Activated CD4-positive, alpha-beta T cell treated with anti-CD3 and anti-CD28 coated beads, Interleukin-2, amount 50 U/mL, for 16 hours (primary cell): ENCODE results near the gene MRPL54.
"Not testable (repeated sequence)": the region's sequence is repeated elsewhere in the genome, so short reads cannot be mapped to it uniquely, and the experiment has no call there.

Source experiments
- DNase-seq: peaks from one replicate; pipeline ENCODE4 v3.0.0-alpha.2; 2020

Gene MRPL54

DNA sequence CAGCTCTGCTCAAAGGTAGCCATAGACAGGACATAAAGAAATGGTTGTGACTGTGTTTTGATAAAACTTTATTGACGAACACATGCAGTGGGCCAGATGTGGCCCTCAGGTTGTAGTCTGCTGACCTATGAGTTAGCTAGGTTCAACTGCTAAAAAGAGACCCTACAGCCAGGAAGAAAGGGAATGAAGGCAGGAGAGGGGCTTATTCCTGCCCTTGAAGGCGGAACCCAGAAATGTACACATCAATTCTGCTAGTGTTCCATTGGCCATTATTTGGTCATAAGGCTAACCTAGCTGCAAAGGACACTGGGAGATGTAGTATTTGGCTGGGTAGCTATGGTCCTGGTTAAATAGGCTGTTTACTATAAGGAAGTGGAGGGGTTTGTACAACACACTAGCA, 19.0 kb upstream of the MRPL54 start:
- DNase-seq, result no peak

- DNase-seq, result no peak
Measured at GRCh38 chr19:3745363-3746045, 17.0 kb upstream of the MRPL54 start.

DNA sequence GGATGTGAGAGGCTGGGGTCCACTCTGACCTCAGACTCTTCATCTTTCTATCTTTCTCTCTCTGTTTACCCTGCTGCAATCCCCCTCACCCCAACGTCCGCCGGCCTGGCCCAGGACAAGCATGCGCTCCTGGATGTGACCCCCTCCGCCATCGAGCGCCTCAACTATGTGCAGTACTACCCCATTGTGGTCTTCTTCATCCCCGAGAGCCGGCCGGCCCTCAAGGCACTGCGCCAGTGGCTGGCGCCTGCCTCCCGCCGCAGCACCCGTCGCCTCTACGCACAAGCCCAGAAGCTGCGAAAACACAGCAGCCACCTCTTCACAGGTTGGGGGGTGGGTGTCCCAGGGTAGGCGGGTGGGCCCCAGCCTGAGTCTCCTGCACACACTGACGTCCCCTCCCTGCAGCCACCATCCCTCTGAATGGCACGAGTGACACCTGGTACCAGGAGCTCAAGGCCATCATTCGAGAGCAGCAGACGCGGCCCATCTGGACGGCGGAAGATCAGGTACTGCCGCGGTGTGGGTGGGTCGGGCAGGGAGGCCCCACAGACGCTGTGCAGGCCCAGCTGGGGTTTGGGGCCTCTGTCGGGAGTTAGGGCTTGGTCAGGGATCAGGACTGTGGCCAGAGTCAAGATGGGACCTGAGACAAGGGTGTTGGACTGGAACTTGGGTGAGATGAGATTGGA, 16.0 kb upstream of the MRPL54 start:
- no peak for DNase-seq

- DNase-seq, result no peak
Measured at GRCh38 chr19:3748965-3749364, 13.5 kb upstream of the MRPL54 start.

- no peak for DNase-seq
Measured at GRCh38 chr19:3750211-3750610, 12.3 kb upstream of the MRPL54 start.

DNA sequence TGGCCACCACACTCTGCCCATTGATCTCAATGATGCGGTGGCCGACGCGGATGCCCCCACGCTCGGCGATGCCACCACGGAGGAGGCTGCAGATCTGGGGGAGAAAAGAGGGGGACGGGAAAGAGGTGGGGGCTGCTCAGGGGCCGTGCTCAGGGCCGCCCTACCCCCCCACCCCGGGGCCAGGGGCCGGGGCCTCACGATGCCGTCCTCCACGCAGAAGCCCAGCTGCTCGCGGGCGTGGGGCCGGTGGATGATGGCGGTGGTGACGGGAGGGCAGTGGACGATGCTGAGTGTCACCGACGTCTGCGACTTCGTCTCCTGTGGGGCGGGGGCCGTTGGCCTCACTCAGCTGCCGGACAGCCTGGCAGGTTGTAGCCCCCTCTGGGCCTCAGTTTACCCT, 11.2 kb upstream of the MRPL54 start:
- no peak for DNase-seq

DNA sequence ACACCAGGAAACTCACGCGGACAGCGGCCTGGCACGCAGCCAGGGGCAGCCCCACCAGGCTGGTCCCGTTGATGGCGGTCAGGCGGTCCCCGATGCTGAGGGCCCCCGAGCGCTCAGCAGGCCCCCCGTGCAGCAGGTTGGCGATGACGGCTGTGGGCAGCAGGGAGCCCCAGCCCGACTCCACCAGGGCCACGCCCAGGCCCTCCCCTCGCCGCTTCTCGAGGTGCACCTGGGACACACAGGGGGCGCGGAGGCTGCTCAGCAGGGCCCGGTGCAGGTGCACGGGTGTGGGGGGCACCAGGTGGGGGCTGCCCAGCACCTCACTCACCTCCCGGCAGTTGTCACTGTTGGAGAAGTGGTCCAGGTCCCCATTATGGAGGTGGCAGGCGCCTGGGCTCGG, 10.0 kb upstream of the MRPL54 start:
- no peak for DNase-seq

DNA sequence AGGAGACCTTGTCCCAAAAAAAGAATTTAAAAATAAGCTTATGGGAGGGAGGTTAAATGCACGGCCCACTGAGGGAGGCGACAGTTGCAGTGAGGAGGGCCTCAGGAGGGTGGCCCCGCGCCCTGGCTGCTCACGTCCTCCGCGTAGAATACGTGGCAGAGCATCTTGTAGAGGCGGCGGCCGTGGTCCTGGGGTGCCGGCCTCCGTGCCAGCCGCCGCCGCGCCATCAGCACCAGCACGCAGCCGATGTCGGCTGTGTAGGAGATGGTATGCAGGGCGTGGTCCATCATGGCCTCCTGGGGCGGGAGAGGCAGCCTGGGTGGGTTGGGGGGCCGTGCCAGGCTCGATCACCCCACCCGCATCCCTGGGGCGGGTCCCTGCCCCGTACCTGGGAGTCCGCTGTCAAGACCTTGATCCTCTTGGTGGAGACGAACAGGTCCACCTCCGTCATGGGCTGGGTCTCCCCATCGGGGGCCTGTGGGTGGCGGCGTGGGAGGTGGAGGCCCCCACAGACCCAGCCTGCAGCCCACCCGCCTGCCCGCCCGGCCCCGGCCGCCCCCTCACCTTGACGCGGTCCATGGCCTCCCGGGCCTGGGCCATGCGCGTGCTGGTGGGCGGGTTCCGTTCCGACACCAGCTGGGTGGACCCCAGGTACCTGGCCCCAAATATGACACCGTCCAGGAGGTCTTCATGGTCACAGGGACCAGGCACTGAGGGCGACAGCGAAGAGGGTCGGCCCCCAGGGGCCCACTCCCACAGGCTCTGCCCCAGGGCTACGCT, 8.7 kb upstream of the MRPL54 start:
- no peak for DNase-seq

- DNase-seq, result not testable (repeated sequence)
Measured at GRCh38 chr19:3757705-3758104, 4.8 kb upstream of the MRPL54 start.

GRCh38 chr19:3758297-3758696, 4.2 kb upstream of the MRPL54 start:
- not testable (repeated sequence) for DNase-seq

DNA sequence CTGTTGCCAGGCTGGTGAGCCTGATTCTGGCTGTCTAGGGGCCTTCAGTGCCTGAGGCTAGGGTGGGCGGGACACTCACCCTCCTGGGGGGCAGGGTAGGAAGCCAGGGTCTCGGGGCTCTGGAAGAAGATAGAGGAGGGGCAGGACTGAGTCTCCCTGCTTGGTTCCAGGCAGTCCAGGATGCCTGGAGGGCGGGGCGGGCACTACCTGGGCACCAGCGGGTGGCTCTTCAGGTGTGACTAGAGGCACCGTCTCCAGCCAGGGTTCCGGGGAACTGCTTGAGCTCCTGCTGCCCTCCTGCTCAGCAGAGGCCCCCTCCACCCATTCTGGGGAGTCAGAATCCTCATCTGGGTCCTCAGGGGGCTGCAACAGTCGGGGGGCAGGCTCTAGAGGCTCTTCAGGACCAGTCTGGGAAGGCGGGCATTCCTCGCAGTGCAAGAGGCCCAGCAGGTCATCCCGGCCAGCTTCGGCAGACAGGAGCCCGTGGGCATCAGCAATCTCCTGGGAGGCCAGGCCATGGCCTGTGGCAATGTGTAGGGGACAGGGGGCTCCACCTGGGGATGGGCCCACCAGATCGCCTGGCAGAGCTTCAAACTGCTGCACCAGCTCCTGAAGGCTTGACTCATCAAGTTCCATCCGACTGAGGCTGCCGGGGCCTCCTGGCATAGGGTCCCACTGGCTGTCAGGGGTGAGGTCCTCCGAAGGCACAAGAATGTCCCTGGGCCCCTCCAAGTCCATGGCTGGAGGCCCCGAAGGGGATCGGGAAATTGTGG, 2.8 kb upstream of the MRPL54 start:
- no peak for DNase-seq

GRCh38 chr19:3760871-3761361, 1.6 kb upstream of the MRPL54 start:
- DNase-seq, result peak; percentile 8

DNA sequence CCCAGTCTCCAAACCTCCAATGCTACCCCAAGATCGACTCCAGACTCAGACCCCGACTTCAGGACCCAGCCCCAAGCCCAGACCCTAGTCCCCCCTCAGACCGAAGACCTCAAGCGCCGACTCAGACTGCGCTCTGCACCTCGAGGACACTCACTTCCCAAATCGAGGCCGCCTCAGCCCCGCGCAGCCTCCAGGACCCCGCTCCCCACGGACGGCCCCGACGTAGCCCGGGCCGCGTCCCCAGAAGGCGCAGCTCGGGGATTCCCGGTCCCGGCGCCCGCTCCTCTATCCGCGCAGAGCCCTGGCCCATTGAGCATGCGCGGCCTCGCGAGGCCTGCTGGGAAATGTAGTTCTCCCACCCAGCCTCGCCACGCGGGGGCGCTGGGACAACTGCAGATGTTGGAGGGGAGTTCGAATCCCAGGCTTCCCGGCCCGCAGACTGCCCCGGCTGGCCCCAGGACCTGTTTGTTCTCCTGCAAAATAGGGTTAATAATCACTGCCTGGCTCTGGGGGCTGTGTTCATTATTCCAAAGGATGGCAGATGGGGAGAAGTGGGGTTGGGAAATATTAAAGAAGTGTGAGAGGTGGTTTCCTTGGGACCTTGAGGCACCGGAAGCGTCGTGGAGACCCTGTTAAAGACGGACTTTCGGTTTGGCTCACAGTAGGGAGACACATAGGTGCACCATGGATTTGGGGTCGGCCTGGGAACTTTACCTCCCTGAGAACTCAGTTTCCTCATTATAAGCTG, 926 bp upstream of the MRPL54 start, which contains the start of gene APBA3:
Gene APBA3 (minus strand): TSS at position 311 of the 748 bp plus-strand sequence. CDS start 1,428 bp downstream, outside the sequence.
- peak; percentile 97 for DNase-seq

DNA sequence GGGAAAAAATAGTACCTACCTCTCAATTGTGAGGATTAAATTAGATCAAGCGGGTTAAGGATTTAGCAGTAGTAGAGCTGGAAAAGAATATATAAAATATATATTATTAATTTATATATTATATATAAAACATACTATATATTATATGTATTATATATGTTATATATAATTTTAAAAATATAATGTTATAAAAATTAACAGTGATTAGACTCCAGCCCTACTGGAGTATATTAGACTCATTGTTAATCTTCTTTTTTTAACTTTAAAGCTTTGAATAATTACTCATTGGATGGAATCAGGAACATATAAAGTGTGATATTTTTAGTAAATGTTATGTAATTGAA, 380 bp upstream of the MRPL54 start:
- DNase-seq, result no peak

DNA sequence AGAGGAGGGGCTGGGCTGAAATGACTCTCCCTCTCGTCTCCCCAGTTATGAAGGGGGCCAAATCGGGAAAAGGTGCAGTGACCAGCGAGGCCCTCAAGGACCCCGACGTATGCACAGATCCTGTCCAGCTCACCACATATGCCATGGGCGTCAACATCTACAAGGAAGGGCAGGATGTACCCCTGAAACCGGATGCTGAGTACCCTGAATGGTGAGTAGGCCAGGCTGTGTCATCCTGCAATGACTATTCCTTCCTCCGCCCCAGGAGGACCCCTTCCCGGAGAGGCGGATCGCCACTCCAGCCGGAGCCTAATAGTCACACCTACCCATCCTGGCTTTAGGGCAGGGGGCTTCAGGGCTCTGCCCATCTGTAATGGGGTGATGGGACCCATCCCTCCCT, 2.6 kb downstream of the MRPL54 start:
- DNase-seq, result no peak

- DNase-seq, result not testable (repeated sequence)
Measured at GRCh38 chr19:3765757-3766156, 3.3 kb downstream of the MRPL54 start.

- peak; percentile 32 for DNase-seq
Measured at GRCh38 chr19:3766520-3766919, 4.0 kb downstream of the MRPL54 start.

DNA sequence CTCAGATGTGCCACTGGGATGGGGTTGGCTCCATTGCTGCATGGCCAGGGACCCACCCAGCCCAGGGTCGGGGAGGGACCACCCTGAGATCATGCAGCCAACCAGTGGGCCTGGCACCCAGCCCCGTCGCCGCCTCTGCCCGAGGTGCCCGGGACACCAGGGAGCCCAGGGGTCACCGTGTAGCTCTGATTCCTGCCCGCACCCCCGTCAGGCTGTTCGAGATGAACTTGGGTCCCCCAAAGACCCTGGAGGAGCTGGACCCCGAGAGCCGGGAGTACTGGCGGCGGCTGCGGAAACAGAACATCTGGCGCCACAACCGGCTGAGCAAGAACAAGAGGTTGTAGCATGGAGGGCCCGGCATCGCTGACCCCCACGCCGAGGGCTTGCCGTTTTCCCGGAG, 4.6 kb downstream of the MRPL54 start:
- no peak for DNase-seq

- no peak for DNase-seq
Measured at GRCh38 chr19:3768015-3768747, 5.7 kb downstream of the MRPL54 start.

- no peak for DNase-seq
Measured at GRCh38 chr19:3768748-3769099, 6.2 kb downstream of the MRPL54 start.

DNA sequence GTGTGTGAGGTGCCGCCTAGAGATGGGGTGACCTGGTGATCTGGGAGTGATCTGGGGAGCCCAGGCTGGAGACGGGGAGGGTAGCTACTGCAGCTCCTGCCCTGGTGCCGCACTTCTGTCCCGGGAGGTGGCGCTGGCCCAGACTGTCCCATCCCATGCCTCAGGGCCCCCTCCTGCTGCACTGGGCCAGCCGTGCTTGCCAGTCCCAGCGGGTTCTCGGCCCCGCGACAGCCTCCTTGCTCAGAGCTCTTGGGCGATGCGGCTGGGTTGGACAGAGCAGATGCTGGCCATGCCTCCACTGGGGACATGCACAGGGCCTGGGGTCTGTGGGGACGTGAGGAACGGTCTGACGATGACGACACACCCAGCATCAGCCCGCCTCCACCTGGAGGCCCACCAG, 7.0 kb downstream of the MRPL54 start:
- DNase-seq, result no peak
